GM23338 (cell line): ENCODE results near the gene PRRT1. TPM values are rescaled to one million over a fixed set of nuclear protein-coding genes. Genes with fewer than 3 reads are reported as not detected.
A peak's percentile ranks its signal among the peaks of the same experiment; 100 is the strongest.

Experiments used
- ATAC-seq: fragments of 200-7000 bp; cut with Tn5 transposase; 3 replicates; pipeline ENCODE4 v1.9.1; 2020
- DNase-seq: peaks from one replicate; pipeline ENCODE4 v3.0.0-alpha.2; 2015; ENCODE audit warnings: low spot score
- H2AFZ ChIP-seq: fragments of 200-600 bp; sonication (generic); 2 replicates; pipeline ENCODE4 v1.8.0; 2016; ENCODE audit warnings: antibody characterized with exemption, mild to moderate bottlenecking, moderate library complexity
- H3F3A ChIP-seq: fragments of 200-600 bp; sonication (generic); replicated peaks from 2 replicates; pipeline ENCODE4 v1.8.0; 2017; ENCODE audit warnings: antibody characterized with exemption, mixed run types, low read depth
- H3K27ac ChIP-seq: fragments of 200-600 bp; sonication (generic); 2 replicates; pipeline ENCODE4 v1.6.1; 2016; ENCODE audit warnings: low read depth
- H3K27me3 ChIP-seq: fragments of 200-600 bp; sonication (generic); 2 replicates; pipeline ENCODE4 v1.8.0; 2016; ENCODE audit warnings: mild to moderate bottlenecking, mixed run types, moderate library complexity; ENCODE audit not compliant: insufficient read depth
- H3K36me3 ChIP-seq: fragments of 200-600 bp; sonication (generic); 2 replicates; pipeline ENCODE4 v1.8.0; 2016; ENCODE audit warnings: mild to moderate bottlenecking; ENCODE audit not compliant: insufficient read depth
- H3K4me1 ChIP-seq: fragments of 200-600 bp; sonication (generic); 2 replicates; pipeline ENCODE4 v1.8.0; 2016; ENCODE audit warnings: mild to moderate bottlenecking, moderate library complexity; ENCODE audit not compliant: insufficient read depth
- H3K4me2 ChIP-seq: fragments of 200-600 bp; sonication (generic); 2 replicates; pipeline ENCODE4 v1.7.1; 2017; ENCODE audit warnings: mixed run types
- H3K4me3 ChIP-seq: fragments of 200-600 bp; sonication (generic); 2 replicates; pipeline ENCODE4 v1.6.1; 2016; ENCODE audit warnings: mixed run types
- H3K79me2 ChIP-seq: fragments of 200-600 bp; sonication (generic); replicated peaks from 2 replicates; pipeline ENCODE4 v1.8.0; 2017; ENCODE audit warnings: mild to moderate bottlenecking; ENCODE audit not compliant: insufficient read depth
- H3K9me2 ChIP-seq: fragments of 200-600 bp; sonication (generic); 2 replicates; pipeline ENCODE4 v1.8.0; 2017; ENCODE audit not compliant: insufficient read depth
- H4K20me1 ChIP-seq: fragments of 200-600 bp; sonication (generic); replicated peaks from 2 replicates; pipeline ENCODE4 v1.8.0; 2017; ENCODE audit warnings: mild to moderate bottlenecking; ENCODE audit not compliant: insufficient read depth
- H3K27ac Mint-ChIP-seq: 2 replicates; pipeline ENCODE4 v1.8.0; 2020; ENCODE audit warnings: inconsistent platforms, mild to moderate bottlenecking, moderate library complexity, mixed read lengths
- H3K27me3 Mint-ChIP-seq: 3 replicates; pipeline ENCODE4 v1.8.0; 2022; ENCODE audit warnings: low read depth, mild to moderate bottlenecking, moderate library complexity, mixed read lengths, inconsistent platforms; ENCODE audit not compliant: insufficient read depth, poor library complexity
- H3K36me3 Mint-ChIP-seq: 3 replicates; pipeline ENCODE4 v1.8.0; 2021; ENCODE audit warnings: low read depth, mild to moderate bottlenecking, inconsistent platforms, moderate library complexity, mixed read lengths
- H3K4me1 Mint-ChIP-seq: 3 replicates; pipeline ENCODE4 v1.8.0; 2020; ENCODE audit warnings: mild to moderate bottlenecking, inconsistent platforms, mixed read lengths
- H3K4me3 Mint-ChIP-seq: 3 replicates; pipeline ENCODE4 v1.8.0; 2021; ENCODE audit warnings: moderate library complexity, mild to moderate bottlenecking, inconsistent platforms, mixed read lengths
- H3K9me3 Mint-ChIP-seq: 3 replicates; pipeline ENCODE4 v1.8.0; 2020; ENCODE audit warnings: moderate library complexity, mild to moderate bottlenecking, inconsistent platforms, mixed read lengths
- CREB1 ChIP-seq: fragments of 250-450 bp; sonication (Bioruptor Pico); IDR thresholded peaks from 2 replicates; pipeline ENCODE4 v1.5.0; 2020; ENCODE audit warnings: low read depth, mild to moderate bottlenecking, moderate library complexity
- REST ChIP-seq: IDR thresholded peaks from one replicate; pipeline ENCODE4 v1.6.1; 2018; ENCODE audit warnings: antibody characterized with exemption; ENCODE audit not compliant: unreplicated experiment
- STAT1 ChIP-seq: IDR thresholded peaks from one replicate; pipeline ENCODE4 v1.6.1; 2016; ENCODE audit warnings: antibody characterized with exemption; ENCODE audit not compliant: unreplicated experiment
- ZNF462 ChIP-seq: fragments of 250-450 bp; sonication (Bioruptor Pico); IDR thresholded peaks from 2 replicates; pipeline ENCODE4 v1.5.0; 2020; ENCODE audit warnings: mild to moderate bottlenecking, moderate library complexity
- polyA plus RNA-seq: library from polyadenylated mRNA; unstranded; fragments of >200 nt; fragmentation: Nextera tagmentation; extraction: Ambion mirVana; gene quantifications from 2 replicates; pipeline ENCODE4 v1.2.1, GENCODE V29; 2016
- total RNA-seq: library from RNA; depleted of rRNA; stranded (reverse); fragments of >200 nt; shearing (Covaris generic); gene quantifications from 2 replicates; pipeline ENCODE4 v1.2.3, GENCODE V29; 2014

PRRT1 gene
- total and polyA plus RNA-seq, 2 experiments from 2014 or later: 2.7 TPM; not detected in 1

GRCh38 chr6:32107406-32107805 is 44.3 kb downstream of the PRRT1 start:
- Mint-ChIP-seq H3K9me3 (peaks cover 2% of the 10 kb centered on the region; the same call in 1 of the 3 replicates), H3K27me3 (peaks cover 19% of the 10 kb centered on the region), H3K27ac (no peak overlapping the region), H3K36me3 (no peaks in the 10 kb centered on the region), H3K4me1 (peaks cover 21% of the 10 kb centered on the region), H3K4me3 (no peak overlapping the region)
- Histone ChIP-seq H3F3A (no peaks in the 10 kb centered on the region), H3K27ac (no peak overlapping the region), H3K27me3 (peaks cover 8% of the 10 kb centered on the region; the same call in 1 of the 2 replicates), H3K9me2 (no peaks in the 10 kb centered on the region; the same call in 1 of the 2 replicates), H3K4me2 (peak overlapping the region; percentile 68; the same call in 1 of the 2 replicates), H3K36me3 (no peaks in the 10 kb centered on the region), H3K4me1 (peaks cover 13% of the 10 kb centered on the region; the same call in 1 of the 2 replicates), H4K20me1 (no peaks in the 10 kb centered on the region; the same call in none of the 2 replicates), H3K79me2 (no peaks in the 10 kb centered on the region), H2AFZ (no peak overlapping the region), H3K4me3 (no peak overlapping the region)
- ATAC-seq (no peak), DNase-seq (no peak)
- TF ChIP-seq CREB1 (CRISPR knock-in tag) (no peak), REST (no peak), ZNF462 (CRISPR knock-in tag) (no peak), STAT1 (no peak)
